Osteocyte (in vitro differentiated cells): ENCODE results near the gene SAP130. TPM values are rescaled to one million over a fixed set of nuclear protein-coding genes. Genes with fewer than 3 reads are reported as not detected.

Source experiments
- DNase-seq: peaks from one replicate; pipeline ENCODE4 v3.0.0; 2021; ENCODE audit warnings: mixed read lengths; ENCODE audit not compliant: unreplicated experiment; ENCODE audit errors: extremely low spot score
- H3K27ac Mint-ChIP-seq: one replicate; pipeline ENCODE4 v1.8.0; 2021; ENCODE audit warnings: mild to moderate bottlenecking, mixed read lengths; ENCODE audit not compliant: unreplicated experiment
- H3K27me3 Mint-ChIP-seq: one replicate; pipeline ENCODE4 v1.8.0; 2021; ENCODE audit warnings: mixed read lengths; ENCODE audit not compliant: unreplicated experiment
- H3K36me3 Mint-ChIP-seq: one replicate; pipeline ENCODE4 v1.8.0; 2021; ENCODE audit warnings: mixed read lengths; ENCODE audit not compliant: unreplicated experiment
- H3K4me1 Mint-ChIP-seq: one replicate; pipeline ENCODE4 v1.8.0; 2021; ENCODE audit warnings: mixed read lengths; ENCODE audit not compliant: unreplicated experiment
- H3K4me3 Mint-ChIP-seq: one replicate; pipeline ENCODE4 v1.8.0; 2021; ENCODE audit warnings: mild to moderate bottlenecking, moderate library complexity, mixed read lengths; ENCODE audit not compliant: unreplicated experiment
- H3K9me3 Mint-ChIP-seq: one replicate; pipeline ENCODE4 v1.8.0; 2021; ENCODE audit warnings: mixed read lengths; ENCODE audit not compliant: unreplicated experiment
- total RNA-seq: library from RNA; stranded (reverse); gene quantifications from 2 replicates; pipeline ENCODE4 v1.2.1, GENCODE V29; 2021
- TF ChIP-seq, protein P1 (sequence below): fragments of 200-600 bp; sonication (generic); IDR thresholded peaks from 2 replicates; pipeline ENCODE4 v1.5.0; 2021; ENCODE audit warnings: antibody characterized with exemption, mild to moderate bottlenecking, moderate library complexity

Gene SAP130
- total RNA-seq, 1 donor from 2014 or later, result 24.9 TPM

DNA sequence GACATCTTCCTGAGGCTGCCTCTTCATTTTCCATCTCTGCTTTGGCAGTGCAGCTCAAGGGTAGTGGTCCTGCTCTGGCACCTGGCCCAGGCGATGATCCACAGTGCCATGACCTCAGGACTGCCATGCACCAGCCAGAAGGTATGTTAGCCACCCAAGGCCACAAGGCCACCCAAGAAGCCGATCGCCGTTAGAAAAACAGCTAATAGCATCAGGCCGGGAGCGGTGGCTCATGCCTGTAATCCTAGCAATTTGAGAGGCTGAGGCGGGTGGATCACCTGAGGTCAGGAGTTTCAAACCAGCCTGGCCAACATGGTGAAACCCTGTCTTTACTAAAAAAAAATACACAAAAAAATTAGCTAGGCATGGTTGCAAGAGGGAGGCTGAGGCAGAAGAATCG, 34.7 kb upstream of the SAP130 start:
- H3K9me3 Mint-ChIP-seq, result no peaks in the 10 kb centered on the region
- no peak for DNase-seq
- no peak overlapping the region for H3K4me3 Mint-ChIP-seq
- H3K36me3 Mint-ChIP-seq, result no peaks in the 10 kb centered on the region
- H3K27me3 Mint-ChIP-seq, result peaks cover 3% of the 10 kb centered on the region
- no peaks in the 10 kb centered on the region for H3K4me1 Mint-ChIP-seq
- H3K27ac Mint-ChIP-seq, result no peak overlapping the region
- TF ChIP-seq, protein P1, sequence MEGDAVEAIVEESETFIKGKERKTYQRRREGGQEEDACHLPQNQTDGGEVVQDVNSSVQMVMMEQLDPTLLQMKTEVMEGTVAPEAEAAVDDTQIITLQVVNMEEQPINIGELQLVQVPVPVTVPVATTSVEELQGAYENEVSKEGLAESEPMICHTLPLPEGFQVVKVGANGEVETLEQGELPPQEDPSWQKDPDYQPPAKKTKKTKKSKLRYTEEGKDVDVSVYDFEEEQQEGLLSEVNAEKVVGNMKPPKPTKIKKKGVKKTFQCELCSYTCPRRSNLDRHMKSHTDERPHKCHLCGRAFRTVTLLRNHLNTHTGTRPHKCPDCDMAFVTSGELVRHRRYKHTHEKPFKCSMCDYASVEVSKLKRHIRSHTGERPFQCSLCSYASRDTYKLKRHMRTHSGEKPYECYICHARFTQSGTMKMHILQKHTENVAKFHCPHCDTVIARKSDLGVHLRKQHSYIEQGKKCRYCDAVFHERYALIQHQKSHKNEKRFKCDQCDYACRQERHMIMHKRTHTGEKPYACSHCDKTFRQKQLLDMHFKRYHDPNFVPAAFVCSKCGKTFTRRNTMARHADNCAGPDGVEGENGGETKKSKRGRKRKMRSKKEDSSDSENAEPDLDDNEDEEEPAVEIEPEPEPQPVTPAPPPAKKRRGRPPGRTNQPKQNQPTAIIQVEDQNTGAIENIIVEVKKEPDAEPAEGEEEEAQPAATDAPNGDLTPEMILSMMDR, result no peak

GRCh38 chr2:128058114-128058513, 30.3 kb upstream of the SAP130 start:
- TF ChIP-seq, protein P1, result no peak
- Mint-ChIP-seq H3K4me1 (no peaks in the 10 kb centered on the region), H3K4me3 (no peak overlapping the region), H3K36me3 (no peaks in the 10 kb centered on the region), H3K27me3 (peaks cover 17% of the 10 kb centered on the region), H3K27ac (no peak overlapping the region), H3K9me3 (no peaks in the 10 kb centered on the region)
- no peak for DNase-seq

DNA sequence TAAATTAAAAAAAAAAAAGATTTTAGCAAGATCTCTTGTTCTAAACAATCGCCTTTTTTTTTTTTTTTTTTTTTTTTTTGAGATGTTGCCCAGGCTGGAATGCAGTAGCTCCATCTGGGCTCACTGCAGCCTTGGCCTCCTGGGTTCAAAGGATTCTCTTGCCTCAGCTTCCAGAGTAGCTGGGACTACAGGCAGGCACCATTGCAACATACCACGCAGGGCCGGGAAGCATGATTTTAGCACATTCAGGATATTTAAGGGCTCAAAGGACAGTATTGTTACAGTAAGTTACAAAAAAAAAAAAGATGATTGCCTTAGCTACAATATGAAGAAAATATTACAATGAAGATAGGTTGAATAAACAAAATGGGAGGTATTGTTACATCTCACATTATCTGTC, 29.5 kb upstream of the SAP130 start:
- no peak overlapping the region for H3K4me3 Mint-ChIP-seq
- no peak for DNase-seq
- TF ChIP-seq, protein P1, result no peak
- no peaks in the 10 kb centered on the region for H3K4me1 Mint-ChIP-seq
- H3K27me3 Mint-ChIP-seq, result peaks cover 24% of the 10 kb centered on the region
- no peaks in the 10 kb centered on the region for H3K9me3 Mint-ChIP-seq
- H3K27ac Mint-ChIP-seq, result no peak overlapping the region
- H3K36me3 Mint-ChIP-seq, result no peaks in the 10 kb centered on the region

GRCh38 chr2:128054104-128054885, 26.4 kb upstream of the SAP130 start:
- no peaks in the 10 kb centered on the region for H3K9me3 Mint-ChIP-seq
- no peaks in the 10 kb centered on the region for H3K36me3 Mint-ChIP-seq
- H3K4me1 Mint-ChIP-seq, result no peaks in the 10 kb centered on the region
- H3K27me3 Mint-ChIP-seq, result peaks cover 44% of the 10 kb centered on the region
- H3K27ac Mint-ChIP-seq, result no peak overlapping the region
- TF ChIP-seq, protein P1, result no peak
- H3K4me3 Mint-ChIP-seq, result no peak overlapping the region
- DNase-seq, result no peak

GRCh38 chr2:128053331-128053730, 25.5 kb upstream of the SAP130 start:
- Mint-ChIP-seq H3K4me1 (no peaks in the 10 kb centered on the region), H3K36me3 (no peaks in the 10 kb centered on the region), H3K27me3 (peaks cover 46% of the 10 kb centered on the region), H3K27ac (no peak overlapping the region), H3K4me3 (no peak overlapping the region), H3K9me3 (no peaks in the 10 kb centered on the region)
- TF ChIP-seq, protein P1, result no peak
- DNase-seq, result no peak
